GM21447 (cell line): ENCODE data around the gene RNF17.

Experiments used
- ATAC-seq: cut with Tn5 transposase; IDR thresholded peaks from one replicate; pipeline ENCODE4 v1.9.1; 2021; ENCODE audit not compliant: unreplicated experiment

RNF17 gene

DNA sequence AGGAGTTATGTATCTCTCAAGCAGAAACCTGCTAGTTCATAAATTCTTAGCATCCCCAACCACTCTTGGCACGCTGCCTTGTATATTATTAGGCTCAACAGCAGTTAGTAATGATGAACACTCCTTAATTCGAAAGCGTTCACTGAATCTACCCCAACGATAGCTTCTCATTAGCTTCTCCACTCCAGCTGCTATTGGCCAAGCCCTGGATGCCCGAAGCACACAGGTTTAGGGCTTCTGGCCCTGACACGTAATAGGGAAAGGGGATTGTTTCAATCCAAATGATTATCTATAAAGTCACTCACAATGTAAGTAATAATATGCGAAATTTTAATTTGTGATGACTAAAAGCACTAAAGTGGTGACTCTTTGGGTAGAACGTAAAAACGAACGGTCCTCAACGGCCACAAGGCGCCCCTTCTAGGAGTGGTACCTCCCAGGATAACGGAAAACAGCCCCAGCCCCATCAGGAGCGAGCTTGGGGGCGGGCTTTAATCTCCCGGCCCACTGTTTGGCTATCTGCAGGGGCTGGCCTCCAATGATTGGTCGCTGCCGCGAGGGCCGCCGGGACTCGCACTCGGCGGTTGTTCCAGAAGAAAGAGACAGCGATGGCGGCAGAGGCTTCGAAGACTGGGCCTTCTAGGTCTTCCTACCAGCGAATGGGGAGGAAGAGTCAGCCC is at the start of gene RNF17:
TSS of gene RNF17 (plus strand) at position 574 of the 680 bp plus-strand sequence. CDS start at position 609, 35 bp downstream.
- ATAC-seq = no peak

DNA sequence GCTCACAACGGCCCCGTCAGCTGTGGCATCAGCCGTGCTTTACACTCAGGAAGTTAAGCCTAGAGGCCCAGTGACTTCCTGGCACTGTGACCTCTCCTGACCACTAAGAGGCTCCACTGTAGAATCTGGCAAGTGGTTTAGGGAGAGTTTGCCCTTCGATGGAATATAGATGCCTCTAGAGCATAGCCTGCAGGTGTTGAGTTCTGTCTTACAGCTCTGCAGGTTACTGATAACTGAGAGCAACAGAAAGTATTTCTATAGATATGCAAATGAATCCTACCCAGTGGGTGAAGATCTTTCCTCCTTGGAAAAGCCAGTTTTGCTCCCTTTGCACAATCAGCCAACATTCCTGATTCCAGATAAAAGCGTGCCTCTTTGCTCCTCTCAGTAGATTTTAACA is 48.0 kb upstream of the RNF17 start:
- no peak for ATAC-seq

GRCh38 chr13:24716446-24716845 is 47.5 kb upstream of the RNF17 start:
- no peak for ATAC-seq

GRCh38 chr13:24717217-24717616 is 46.8 kb upstream of the RNF17 start:
- no peak for ATAC-seq

- no peak for ATAC-seq
These were observed 45.6 kb upstream of the RNF17 start for GRCh38 chr13:24718192-24718965.

- no peak for ATAC-seq
These were observed 44.8 kb upstream of the RNF17 start for GRCh38 chr13:24719139-24719538.

DNA sequence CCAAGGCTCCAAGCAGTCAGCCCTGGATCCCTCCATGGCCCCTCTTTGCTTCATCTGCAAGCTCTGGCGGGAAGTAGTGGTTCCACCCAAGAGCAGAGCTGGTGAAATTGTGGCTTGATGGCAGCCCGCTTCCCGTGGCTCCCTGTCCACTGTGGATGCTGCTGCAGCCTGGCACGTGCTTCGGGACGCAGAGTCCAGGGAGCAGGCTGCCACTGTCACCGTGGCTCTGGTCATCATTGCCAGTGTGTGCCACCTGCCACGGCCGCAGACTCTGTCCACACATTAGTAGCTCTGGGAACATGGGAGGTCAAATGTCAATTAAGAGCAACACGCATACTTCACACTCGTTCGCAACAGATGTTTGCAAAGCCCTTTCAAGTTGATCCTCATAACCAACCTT is 40.8 kb upstream of the RNF17 start:
- no peak for ATAC-seq

DNA sequence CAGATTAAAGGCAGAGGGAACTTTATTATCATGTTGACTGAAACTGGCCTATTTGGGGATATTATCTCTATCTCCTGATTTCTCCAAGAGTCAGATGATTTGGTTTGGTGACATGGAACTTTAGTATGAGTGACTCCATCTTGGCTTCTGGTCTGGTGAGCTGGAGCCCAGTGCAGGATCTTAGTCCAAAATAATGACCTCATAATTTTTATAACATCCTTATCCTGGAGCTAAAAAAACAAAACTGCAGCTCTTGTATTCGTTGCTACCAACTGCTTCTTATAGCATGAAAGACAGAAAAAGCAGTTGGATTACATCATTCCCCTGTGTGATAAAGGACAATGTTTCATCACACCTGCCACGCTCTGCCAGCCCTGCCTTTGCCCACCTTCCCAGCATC is 39.3 kb upstream of the RNF17 start:
- ATAC-seq = no peak

DNA sequence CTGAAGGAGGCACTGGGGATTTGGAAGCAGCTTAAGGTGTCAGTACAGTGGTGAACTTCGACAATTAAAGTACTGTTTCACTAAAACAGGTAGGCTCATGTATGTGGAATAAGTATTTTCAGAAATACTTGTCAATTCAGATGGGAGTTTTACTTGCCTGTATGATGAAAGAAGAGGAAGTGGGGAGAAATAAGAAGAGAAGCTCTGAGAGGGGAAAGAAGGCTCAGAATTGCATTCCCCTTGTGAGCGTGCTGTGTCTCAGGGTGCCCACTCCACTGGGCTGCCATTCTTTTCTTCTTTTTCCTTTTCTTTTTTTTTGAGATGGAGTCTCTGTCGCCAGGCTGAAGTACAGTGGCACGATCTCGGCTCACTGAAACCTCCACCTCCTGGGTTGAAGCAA is 38.6 kb upstream of the RNF17 start:
- ATAC-seq = no peak

GRCh38 chr13:24727731-24728601 is 36.0 kb upstream of the RNF17 start:
- peak; percentile 65 for ATAC-seq

DNA sequence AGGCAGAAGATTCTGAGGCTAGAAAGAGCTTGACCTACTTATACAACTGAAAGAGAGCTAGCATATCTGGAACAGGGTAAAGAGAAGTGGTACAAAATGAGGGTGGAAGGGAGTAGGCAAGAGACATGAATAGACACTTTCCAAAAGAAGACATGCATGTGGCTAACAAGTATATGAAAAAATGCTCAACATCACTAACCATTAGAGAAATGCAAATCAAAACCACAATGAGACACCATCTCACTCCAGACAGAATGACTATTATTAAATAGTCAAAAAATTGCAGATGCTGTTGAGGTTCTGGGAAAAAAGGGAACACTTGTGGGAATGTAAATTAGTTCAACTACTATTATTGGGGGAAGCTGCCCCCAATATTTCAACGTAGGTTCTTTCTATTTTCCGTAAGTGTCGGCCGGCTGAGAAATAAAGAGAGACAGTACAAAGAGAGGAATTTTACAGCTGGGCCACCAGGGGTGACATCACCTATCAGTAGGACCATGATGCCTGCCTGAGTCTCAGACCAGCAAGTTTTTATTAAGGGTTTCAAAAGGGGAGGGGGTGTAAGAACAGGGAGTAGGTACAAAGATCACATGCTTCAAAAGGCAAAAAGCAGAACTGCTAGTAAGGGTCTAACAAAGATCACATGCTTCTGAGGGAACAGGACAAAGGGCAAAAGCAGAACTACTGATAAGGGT is 32.9 kb upstream of the RNF17 start:
- ATAC-seq = peak; percentile 79

GRCh38 chr13:24734950-24735349 is 29.0 kb upstream of the RNF17 start:
- no peak for ATAC-seq

GRCh38 chr13:24737042-24737441 is 26.9 kb upstream of the RNF17 start:
- ATAC-seq = no peak

DNA sequence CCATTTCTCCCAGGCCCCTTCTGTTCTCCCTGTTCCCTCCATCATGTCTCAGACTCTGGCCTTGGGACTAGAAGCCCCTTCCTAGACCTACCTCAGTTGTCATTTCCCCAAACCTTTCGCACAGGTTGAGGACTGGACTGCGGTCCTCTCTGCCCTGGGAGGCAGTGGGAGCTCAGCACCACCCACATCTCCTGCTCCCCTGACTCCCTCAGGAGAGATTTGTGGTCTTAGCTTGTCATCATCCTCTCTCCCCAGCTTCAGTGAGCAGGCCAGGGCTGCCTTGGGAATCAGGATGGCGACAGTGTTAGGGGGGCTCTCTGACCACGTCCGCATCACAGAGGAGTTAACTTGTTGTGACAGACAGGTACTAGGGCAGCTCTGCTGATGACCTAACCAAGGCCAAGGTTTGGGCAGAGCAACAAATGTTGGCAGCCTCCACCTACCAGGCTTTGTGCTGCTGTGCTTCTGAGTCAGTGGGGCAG is 25.6 kb upstream of the RNF17 start:
- no peak for ATAC-seq

- no peak for ATAC-seq
These were observed 23.7 kb upstream of the RNF17 start for GRCh38 chr13:24740014-24740890.

- no peak for ATAC-seq
These were observed 22.8 kb upstream of the RNF17 start for GRCh38 chr13:24741016-24741662.

DNA sequence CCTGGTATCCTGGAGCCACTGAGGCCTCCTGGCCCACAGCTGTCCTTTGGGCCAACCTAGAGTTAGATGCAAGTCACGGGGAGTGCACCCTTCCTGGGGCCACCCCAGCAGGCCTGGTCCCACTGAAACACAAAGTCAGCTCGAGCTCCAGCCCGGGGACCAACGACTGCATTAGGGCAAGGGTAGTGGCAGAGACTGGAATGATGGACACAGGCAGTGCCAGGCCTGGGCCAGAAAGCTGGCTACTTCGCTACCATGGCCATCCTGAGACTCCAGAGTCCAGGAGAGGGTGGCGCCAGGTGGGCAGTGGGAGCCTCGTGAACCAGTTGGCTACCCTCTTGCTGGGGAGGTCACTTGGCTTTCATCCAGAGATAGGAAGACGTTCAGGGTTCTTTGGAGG is 22.2 kb upstream of the RNF17 start:
- no peak for ATAC-seq

DNA sequence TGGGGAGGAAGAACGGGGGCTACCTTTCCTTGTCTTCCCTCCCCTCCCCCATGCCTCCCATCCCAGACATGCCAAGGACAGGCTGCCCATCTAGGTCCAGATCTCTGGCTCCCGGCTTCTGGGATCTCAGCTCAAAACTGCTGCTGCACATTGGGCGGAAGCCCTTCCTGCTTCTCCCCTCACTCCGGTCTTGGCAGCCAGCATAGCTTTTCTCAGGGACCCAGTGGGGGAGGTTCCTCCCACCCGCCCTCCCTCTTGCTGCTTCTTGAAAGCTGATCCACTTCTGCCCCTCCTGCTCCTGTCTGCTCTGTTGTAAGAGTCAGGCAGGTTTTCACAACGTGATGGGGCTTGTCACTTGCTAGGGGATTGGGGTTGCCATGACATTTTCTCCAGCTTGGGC is 21.7 kb upstream of the RNF17 start:
- no peak for ATAC-seq

- ATAC-seq = no peak
These were observed 21.0 kb upstream of the RNF17 start for GRCh38 chr13:24742977-24743376.
